Tibial nerve (tissue), 4 donors: ENCODE results near the gene OVCH1. TPM values are rescaled to one million over a fixed set of nuclear protein-coding genes. Genes with fewer than 3 reads are reported as not detected.

Experiments used
- DNase-seq, 2 donors: peaks; one replicate each; pipeline ENCODE4 v3.0.0-alpha.2; 2019; ENCODE audit warnings: low spot score in 2 of 2
- H3K27ac ChIP-seq, 4 donors: fragments of 200-600 bp; sonication (generic) in 3 of 4; one replicate each; pipeline ENCODE4 v1.5.1; 2017 to 2019; ENCODE audit warnings: mild to moderate bottlenecking in 1 of 4
- H3K27me3 ChIP-seq, 2 donors: fragments of 200-600 bp; sonication (generic) in 1 of 2; one replicate each; pipeline versions ENCODE4 v1.5.1 to v1.6.0; 2017 to 2019
- H3K36me3 ChIP-seq, 3 donors: fragments of 200-600 bp; sonication (generic); one replicate each; pipeline ENCODE4 v1.5.1; 2018 to 2019
- H3K4me1 ChIP-seq, 4 donors: fragments of 200-600 bp; sonication (generic) in 3 of 4; one replicate each; pipeline ENCODE4 v1.5.1; 2017 to 2019
- H3K4me3 ChIP-seq, 4 donors: fragments of 200-600 bp; sonication (generic) in 3 of 4; one replicate each; pipeline ENCODE4 v1.5.1; 2017 to 2019; ENCODE audit warnings: mild to moderate bottlenecking in 1 of 4, moderate library complexity in 1 of 4
- H3K9me3 ChIP-seq, 4 donors: fragments of 200-600 bp; sonication (generic) in 3 of 4; one replicate each; pipeline ENCODE4 v1.5.1; 2017 to 2019
- CTCF ChIP-seq, 5 experiments: fragments of 200-600 bp in 3 of 5; fragments of 450-650 bp in 2 of 5; sonication (generic) in 3 of 5; IDR thresholded peaks; one replicate each; pipeline ENCODE4 v1.5.1; 2016 to 2019; ENCODE audit warnings: antibody characterized with exemption in 5 of 5, mild to moderate bottlenecking in 3 of 5, moderate library complexity in 2 of 5
- EP300 ChIP-seq, 2 donors: sonication (generic); formaldehyde crosslinking; IDR thresholded peaks; one replicate each; pipeline ENCODE4 v1.6.1; 2017; ENCODE audit warnings: antibody characterized with exemption in 2 of 2, mild to moderate bottlenecking in 1 of 2
- POLR2A ChIP-seq, 2 donors: fragments of 450-650 bp; IDR thresholded peaks; one replicate each; pipeline ENCODE4 v1.6.1; 2017; ENCODE audit warnings: antibody characterized with exemption in 2 of 2, mild to moderate bottlenecking in 2 of 2, moderate library complexity in 2 of 2
- WGBS, 2 donors: methylation state at CpG; one replicate each; pipeline ENCODE4 v1.1.5; 2018; 5-methylcytosine and 5-hydroxymethylcytosine counted together
- total RNA-seq, 4 donors: library from RNA; depleted of rRNA; stranded (reverse); fragments of >200 nt; gene quantifications; one replicate each; pipeline ENCODE4 v1.1.0, GENCODE V29; 2016

OVCH1 gene
- total RNA-seq, 4 donors from 2014 or later, result 0.20 to 0.21 TPM; not detected in 2

- Histone ChIP-seq H3K27ac (no peak overlapping the region), H3K9me3 (no peaks in the 10 kb centered on the region), H3K4me3 (no peak overlapping the region), H3K36me3 (peaks cover 0 to 4% (median 0%) of the 10 kb centered on the region in 3 donors), H3K27me3 (no peaks in the 10 kb centered on the region), H3K4me1 (no peaks in the 10 kb centered on the region)
- DNase-seq, result no peak
- TF ChIP-seq CTCF (IDR thresholded peaks at IDR 0.05) (no peak), EP300 (IDR thresholded peaks at IDR 0.05) (no peak), POLR2A (IDR thresholded peaks at IDR 0.05) (no peak)
- 85% methylated on average over 2 of the region's 2 CpGs for WGBS, 2 donors
Observed at GRCh38 chr12:29508949-29509348, 11.5 kb upstream of the OVCH1 start.

- no peak for DNase-seq
- Histone ChIP-seq H3K4me1 (no peaks in the 10 kb centered on the region), H3K9me3 (no peaks in the 10 kb centered on the region), H3K36me3 (peaks cover 0 to 3% (median 0%) of the 10 kb centered on the region in 3 donors), H3K27me3 (no peaks in the 10 kb centered on the region), H3K27ac (no peak overlapping the region), H3K4me3 (no peak overlapping the region)
- no peak for TF ChIP-seq POLR2A (IDR thresholded peaks at IDR 0.05)
- TF ChIP-seq CTCF (IDR thresholded peaks at IDR 0.05), result no peak
- no peak for TF ChIP-seq EP300 (IDR thresholded peaks at IDR 0.05)
- 67 to 74% methylated on average over 3 of the region's 3 CpGs for WGBS, 2 donors
Observed at GRCh38 chr12:29505122-29505521, 7.6 kb upstream of the OVCH1 start.

GRCh38 chr12:29503283-29503682, 5.8 kb upstream of the OVCH1 start:
- no peaks in the 10 kb centered on the region for H3K27me3 ChIP-seq
- no peak overlapping the region for H3K4me3 ChIP-seq
- H3K36me3 ChIP-seq, result peaks cover 0 to 3% (median 0%) of the 10 kb centered on the region in 3 donors
- H3K27ac ChIP-seq, result no peak overlapping the region
- H3K9me3 ChIP-seq, result no peaks in the 10 kb centered on the region
- no peak for DNase-seq
- H3K4me1 ChIP-seq, result no peaks in the 10 kb centered on the region
- no peak for TF ChIP-seq POLR2A (IDR thresholded peaks at IDR 0.05)
- no peak for TF ChIP-seq CTCF (IDR thresholded peaks at IDR 0.05)
- no peak for TF ChIP-seq EP300 (IDR thresholded peaks at IDR 0.05)

- Histone ChIP-seq H3K27ac (no peak overlapping the region), H3K4me3 (no peak overlapping the region), H3K9me3 (no peaks in the 10 kb centered on the region), H3K4me1 (no peaks in the 10 kb centered on the region), H3K36me3 (peaks cover 0 to 3% (median 0%) of the 10 kb centered on the region in 3 donors), H3K27me3 (no peaks in the 10 kb centered on the region)
- DNase-seq, result no peak
- 79 to 85% methylated on average over 3 of the region's 3 CpGs for WGBS, 2 donors
- TF ChIP-seq CTCF (IDR thresholded peaks at IDR 0.05) (no peak), POLR2A (IDR thresholded peaks at IDR 0.05) (no peak)
Observed at GRCh38 chr12:29499235-29499634, 1.7 kb upstream of the OVCH1 start.

- no peaks in the 10 kb centered on the region for H3K4me1 ChIP-seq
- H3K27me3 ChIP-seq, result no peaks in the 10 kb centered on the region
- no peaks in the 10 kb centered on the region for H3K36me3 ChIP-seq
- DNase-seq, result no peak
- H3K27ac ChIP-seq, result no peak overlapping the region
- H3K9me3 ChIP-seq, result no peaks in the 10 kb centered on the region
- TF ChIP-seq POLR2A (IDR thresholded peaks at IDR 0.05) (no peak), EP300 (IDR thresholded peaks at IDR 0.05) (no peak), CTCF (IDR thresholded peaks at IDR 0.05) (no peak)
- WGBS, 2 donors, result 76 to 89% methylated on average over 6 of the region's 6 CpGs
- H3K4me3 ChIP-seq, result no peak overlapping the region
Observed at GRCh38 chr12:29492891-29493290, 4.6 kb downstream of the OVCH1 start.
